Daoy (cell line): Measurements from ENCODE around the gene STAT5B. TPM values are rescaled to one million over a fixed set of nuclear protein-coding genes. Genes with fewer than 3 reads are reported as not detected.
"Not testable (repeated sequence)": the region's sequence is repeated elsewhere in the genome, so short reads cannot be mapped to it uniquely, and the experiment has no call there.

Experiments
- DNase-seq: peaks from one replicate; pipeline ENCODE4 v3.0.0-alpha.2; 2015; ENCODE audit warnings: low read depth
- total RNA-seq: library from RNA; depleted of rRNA; stranded (reverse); fragments of >200 nt; shearing (Covaris generic); gene quantifications from 2 replicates; pipeline ENCODE4 v1.2.3, GENCODE V29; 2014; rRNA removed

Gene STAT5B
- 18.6 and 27.1 TPM in 2 replicates for total RNA-seq

DNA sequence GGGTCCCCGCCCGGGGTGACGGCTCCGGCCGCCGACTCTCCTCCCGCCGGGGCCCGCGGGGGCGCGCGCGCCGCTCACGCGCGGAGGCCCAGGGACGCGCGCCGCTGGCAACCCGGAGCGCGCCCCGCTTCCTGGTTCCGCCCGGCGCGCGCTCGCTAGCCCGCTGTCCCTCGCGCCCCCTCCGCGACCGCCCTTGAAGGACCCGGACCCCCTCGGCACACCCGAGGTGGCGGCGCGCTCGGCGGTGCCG lies at the start of gene STAT5B:
TSS of gene STAT5B (minus strand) at position 33 of the 250 bp plus-strand sequence. CDS start 44,264 bp downstream, outside the sequence.
- DNase-seq: peak; percentile 75

DNA sequence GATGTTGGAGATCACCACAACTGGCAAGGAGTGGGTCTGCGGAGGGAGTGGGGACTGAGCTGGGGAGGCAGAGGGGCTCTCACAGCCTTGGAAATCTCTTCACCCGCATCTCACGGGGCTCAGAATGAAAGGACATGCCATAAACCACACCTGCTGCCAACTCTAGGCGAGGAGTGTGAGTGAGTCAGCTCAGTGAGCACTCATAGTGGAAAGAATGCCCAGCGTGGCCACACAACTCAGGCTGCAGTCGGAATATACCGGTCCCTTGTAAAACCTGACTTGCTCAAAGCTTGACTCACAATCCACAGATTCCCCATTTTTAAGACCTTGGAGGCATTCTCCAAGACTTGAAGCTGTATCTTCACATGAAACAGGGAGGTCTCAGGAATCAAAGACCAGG lies 48.8 kb upstream of the STAT5B start:
- peak; percentile 89 for DNase-seq

DNA sequence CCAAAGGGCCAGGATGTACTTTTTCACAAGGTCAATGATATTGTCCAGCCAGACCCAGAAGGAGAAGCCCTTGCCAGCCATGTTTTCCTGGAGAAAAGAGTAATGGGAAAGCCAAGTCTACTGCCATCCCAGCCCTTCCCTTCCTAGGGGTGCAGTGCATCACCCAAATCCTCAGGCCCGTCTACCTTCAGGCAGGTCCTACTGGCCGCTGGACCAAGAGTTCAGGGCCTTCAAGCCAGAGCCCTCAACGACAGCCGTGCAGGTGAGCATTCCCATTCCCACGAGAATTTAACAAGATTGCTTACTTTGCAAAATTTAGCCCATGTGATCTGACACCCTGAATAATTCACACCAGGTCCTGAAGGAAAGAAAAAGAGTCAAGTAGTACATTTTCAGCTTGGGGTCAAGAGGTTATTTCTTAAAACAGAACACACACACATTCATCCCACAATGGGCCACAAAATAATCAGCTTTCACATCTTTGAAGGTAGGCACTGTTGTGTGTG lies 47.1 kb upstream of the STAT5B start:
- DNase-seq: no peak

DNA sequence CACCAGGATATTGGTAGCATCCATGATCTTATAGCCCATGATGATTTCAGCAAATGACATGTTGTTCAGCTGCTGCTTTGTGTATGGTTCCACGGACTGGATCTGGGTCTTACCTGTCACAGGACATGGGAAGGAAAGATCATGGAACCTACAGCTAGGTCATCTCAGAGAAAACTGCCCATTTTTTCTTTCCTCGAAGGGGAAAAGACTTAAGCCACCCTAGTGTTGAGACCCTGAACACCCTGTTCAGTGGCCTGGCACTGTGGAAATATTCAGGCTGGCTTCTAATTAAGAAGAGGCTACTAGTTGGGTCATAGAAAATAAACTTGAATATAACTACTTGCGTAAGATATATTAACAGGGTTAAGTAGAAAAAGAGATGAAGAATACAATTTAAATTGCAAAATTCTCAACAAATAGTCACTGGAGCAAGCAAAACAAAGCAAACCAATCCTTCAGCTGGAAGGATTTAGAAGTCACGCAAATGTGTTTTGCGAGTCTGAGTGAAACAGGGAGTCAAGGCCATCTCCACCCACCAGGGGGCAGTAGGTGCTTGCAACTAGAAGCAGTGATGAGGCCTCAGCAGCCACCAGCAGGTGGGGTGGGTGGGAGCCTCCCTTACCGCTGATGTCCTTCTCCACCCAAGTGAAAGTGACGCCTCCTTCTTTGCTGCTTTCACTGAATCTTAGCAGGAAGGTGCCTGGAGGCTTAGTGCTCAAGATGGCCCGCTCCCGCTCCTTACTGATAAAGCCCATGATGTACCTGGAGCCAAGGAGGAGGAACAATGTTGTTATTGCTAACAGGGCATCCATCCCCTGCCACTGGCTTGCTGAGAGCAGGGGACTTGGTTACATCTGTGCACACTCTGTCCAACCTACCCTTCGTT lies 46.4 kb upstream of the STAT5B start:
- DNase-seq: peak; percentile 89

DNA sequence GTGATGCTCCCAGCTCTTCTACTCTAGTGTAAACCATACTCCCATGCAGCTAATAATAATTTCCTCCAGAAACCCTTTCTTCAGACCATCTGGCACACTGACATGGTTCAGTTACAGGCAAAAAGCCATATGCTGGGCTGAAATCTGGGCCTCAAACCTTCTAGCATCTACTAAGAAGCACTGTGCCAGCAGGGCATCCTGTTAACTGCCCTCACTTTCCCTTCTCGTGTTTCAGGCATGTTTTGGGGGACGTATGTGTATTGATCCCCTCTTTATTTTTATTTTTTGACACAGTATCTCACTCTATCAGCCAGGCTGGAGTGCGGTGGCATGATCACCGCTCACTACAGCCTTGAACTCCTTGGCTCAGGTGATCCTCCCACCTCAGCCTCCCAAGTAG lies 45.4 kb upstream of the STAT5B start:
- DNase-seq: no peak

DNA sequence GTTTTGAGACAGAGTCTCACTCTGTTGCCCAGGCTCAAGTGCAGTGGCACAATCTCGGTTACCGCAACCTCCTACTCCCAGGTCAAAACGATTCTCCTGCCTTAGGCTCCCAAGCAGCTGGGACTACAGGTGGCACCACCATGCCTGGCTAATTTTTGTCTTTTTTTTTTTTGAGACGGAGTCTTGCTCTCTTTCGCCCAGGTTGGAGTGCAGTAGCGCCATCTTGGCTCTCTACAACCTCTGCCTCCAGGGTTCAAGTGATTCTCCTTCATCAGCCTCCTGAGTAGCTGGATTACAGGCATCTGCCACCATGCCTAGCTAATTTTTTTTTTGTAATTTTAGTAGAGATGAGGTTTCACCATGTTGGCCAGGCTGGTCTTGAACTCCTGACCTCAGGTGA lies 41.8 kb upstream of the STAT5B start:
- not testable (repeated sequence) for DNase-seq

DNA sequence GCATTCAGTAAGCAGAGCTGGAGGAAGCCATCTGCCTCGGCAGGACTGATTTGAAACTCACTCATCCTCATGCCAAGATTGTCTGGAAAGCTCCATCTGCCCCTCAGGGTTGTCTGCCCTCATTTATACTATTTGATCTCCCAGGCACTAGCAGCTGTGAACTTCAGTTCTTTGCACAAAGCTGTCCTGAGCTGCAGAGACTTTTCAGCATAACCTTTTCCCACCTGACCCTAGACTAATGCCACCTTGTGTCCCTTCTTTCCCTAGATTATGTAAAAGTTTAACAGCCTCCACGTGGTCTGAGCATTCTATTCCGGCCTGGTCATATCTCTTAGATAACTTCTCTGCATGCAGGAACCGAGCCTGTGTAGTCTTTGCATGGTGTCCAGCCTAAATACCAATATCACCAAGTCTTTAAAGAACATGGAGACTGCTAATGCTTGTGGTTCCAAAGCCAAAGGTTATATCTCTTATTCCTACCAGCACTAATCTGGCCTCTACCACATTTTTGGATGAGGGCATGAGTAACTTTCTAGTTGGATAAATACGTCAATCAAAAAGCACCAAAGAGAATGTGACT lies 41.2 kb upstream of the STAT5B start:
- DNase-seq: no peak

DNA sequence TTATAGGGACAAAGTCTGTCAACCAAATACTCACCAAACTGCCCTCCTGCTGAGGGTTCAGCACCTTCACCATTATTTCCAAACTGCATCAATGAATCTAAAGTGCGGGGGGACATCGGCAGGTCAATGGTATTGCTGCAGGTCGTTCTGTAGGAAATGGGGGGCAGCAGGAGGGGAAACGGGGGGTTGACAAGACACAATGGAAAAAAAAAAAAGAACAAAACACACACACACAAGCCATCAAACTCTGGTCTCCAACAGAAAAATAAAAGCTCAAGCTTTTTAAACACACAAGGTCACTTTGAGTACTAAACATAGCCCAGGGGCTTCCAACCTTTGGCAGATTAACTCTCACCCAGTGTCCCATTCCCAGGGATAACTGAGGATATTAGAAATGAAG lies 40.6 kb upstream of the STAT5B start:
- no peak for DNase-seq

DNA sequence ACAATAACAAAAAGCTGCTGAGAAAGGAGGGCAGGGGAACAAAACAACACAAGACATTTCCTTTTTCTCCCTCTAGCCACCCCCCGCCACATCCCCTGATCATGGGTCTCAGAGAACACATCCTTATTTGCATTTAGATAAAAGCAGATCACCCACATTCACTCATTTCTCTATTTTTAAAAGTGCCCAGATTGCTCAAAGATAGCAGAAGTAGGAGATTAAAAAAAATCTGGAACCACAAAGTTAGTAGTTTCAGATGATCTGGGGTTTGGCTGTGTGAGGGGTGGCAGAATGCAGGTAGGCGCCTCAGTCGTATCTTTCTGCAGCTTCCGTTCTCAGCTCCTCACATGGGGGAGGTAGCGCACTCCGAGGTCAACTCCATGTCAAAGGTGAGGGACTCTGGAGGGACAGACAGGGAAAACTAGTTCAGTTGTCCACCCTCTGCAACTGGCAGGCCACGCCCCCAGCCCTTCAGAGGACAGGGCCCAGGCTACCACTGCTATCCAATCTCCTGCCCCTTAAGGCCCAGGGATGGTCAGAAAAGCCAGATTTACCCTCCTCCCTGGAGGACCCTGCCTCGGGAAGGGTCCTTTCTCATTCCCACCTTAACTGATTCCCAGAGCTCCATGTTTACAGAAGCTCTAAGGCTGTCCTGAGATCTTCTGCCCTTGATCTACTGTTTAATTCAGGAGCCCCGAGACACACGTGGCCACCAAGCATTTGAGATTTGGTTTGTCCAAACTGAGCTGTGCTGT lies 39.4 kb upstream of the STAT5B start:
- DNase-seq: no peak

DNA sequence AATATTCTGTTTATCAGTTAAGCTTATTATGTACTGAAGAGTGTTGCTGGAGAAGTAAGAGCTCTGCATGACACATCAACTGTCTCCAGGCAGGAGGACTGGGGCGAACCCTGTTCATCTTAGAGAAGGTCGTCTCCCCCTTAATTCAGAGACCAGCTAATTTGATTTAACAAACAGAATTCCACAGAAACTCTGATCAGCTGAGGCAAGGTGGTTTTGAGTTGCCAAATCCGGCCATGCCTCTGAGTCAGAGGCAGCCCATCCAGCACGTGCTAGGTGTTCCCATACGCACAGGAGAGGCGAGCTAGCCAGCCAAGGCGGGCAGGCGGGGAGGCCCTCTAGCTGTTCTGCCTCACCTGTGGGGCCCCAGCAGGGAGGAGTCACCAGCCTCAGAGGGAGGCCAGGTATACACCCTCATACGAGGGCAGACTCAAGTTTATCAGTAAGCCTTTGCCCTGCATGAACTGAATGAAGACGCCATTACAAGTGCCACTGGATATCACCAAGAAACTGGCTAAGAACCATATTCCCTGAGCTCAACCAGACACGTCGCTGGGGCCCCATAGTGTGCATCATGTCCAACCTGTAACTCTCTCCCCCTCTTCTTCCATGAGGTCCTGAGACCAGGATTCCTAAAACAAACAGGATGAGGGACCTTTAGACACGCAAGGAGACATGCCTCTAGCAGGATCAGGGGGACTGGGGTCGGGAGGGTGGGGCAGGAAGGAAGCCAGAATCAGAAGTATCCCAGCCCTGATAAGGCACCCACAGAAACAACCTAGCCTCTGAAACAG lies 37.8 kb upstream of the STAT5B start:
- DNase-seq: no peak

DNA sequence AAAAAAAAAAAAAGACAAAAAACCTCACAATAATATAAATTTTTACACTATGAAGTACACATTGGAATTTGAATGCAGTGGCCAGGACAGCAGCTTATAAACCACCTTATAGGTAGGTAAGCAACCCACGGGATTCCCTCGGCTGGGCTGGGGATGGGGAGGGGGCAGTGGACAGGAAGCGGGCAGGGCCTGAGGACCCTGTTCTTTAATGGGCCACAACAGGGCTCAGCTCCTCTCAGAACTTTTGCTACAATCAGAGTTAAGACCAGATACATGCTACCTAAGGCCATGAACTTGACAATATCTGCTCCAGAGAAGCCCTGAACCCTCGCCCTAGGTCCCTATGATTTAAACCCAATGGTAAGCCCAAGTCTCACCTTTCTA lies 37.2 kb upstream of the STAT5B start:
- no peak for DNase-seq

DNA sequence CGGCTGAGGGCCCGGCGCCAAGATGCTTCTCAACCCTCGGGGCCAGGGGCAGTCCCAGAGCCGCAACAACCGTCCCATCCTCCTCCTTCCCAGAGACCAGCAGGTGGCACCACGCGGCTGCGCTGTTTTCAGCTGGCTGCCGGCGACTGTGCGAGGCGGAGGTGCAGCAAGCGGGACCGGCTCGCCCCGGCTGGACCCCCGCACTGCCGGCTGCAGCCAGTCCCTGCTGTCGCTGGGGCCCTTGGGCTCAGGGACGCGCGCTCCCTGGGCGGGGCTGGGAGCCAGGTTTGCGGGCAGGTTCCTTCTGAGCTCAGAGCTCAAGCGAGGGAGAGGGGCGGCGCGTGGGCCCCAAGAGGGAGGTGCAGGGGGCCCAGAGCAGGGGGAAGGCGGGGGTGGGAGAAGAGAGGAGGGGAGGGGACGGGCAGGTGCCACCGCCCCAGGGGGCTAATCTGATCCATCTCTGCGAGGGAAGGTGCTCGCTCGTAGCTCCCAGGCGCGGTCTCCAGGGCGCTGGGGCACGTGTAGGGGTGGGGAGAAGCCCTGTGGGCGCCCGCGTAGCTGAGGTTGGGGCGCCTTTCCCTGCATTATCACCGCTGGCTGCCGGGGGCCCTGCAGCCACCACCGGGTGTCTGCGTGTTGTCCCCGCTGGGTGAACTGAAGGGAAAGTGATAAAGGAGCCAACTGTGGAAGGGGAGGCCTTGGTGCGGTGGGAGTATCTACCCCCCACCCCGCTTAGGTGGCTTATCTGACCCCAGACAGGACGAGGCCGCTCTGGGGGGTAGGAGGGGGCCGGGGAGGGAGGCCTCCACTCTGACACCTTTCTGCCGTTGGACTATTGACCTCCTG lies 36.3 kb upstream of the STAT5B start:
- peak; percentile 82 for DNase-seq

DNA sequence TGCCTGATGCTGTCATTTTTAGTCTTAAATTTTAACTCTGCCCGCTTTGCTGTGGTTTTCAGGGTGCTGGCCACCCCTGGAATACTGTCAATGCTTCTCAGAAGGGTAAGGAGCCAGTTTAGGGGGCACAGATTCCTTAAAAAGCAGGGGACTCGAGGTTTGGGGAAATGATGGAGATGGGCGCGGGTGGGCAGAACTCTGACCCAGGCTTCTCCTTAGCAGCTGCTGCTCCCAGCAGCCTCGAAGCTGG lies 35.8 kb upstream of the STAT5B start:
- no peak for DNase-seq

DNA sequence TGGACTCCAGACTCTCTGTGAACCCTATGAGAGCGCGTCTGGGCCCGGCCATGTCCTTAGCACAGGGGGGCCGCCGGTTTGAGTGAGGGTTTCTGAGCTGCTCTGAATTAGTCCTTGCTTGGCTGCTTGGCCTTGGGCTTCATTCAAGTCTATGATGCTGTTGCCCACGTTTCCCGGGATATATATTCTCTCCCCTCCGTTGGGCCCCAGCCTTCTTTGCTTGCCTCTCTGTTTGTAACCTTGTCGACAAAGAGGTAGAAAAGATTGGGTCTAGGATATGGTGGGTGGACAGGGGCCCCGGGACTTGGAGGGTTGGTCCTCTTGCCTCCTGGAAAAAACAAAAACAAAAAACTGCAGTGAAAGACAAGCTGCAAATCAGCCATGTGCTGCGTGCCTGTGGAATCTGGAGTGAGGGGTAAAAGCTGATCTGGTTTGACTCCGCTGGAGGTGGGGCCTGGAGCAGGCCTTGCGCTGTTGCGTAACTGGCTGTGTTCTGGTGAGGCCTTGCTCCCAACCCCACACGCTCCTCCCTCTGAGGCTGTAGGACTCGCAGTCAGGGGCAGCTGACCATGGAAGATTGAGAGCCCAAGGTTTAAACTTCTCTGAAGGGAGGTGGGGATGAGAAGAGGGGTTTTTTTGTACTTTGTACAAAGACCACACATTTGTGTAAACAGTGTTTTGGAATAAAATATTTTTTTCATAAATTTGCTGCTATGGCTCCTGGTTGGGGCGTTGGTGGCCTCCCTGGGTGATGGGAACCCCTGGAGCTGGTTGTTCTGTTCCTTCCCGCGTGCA lies 35.2 kb upstream of the STAT5B start:
- DNase-seq: no peak

DNA sequence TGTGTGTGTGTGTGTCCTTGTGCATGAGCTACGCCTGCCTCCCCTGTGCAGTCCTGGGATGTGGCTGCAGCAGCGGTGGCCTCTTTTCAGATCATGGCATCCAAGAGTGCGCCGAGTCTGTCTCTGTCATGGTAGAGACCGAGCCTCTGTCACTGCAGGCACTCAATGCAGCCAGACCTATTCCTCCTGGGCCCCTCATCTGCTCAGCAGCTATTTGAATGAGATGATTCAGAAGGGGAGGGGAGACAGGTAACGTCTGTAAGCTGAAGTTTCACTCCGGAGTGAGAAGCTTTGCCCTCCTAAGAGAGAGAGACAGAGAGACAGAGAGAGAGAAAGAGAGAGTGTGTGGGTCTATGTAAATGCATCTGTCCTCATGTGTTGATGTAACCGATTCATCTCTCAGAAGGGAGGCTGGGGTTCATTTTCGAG lies 34.6 kb upstream of the STAT5B start:
- DNase-seq: no peak

DNA sequence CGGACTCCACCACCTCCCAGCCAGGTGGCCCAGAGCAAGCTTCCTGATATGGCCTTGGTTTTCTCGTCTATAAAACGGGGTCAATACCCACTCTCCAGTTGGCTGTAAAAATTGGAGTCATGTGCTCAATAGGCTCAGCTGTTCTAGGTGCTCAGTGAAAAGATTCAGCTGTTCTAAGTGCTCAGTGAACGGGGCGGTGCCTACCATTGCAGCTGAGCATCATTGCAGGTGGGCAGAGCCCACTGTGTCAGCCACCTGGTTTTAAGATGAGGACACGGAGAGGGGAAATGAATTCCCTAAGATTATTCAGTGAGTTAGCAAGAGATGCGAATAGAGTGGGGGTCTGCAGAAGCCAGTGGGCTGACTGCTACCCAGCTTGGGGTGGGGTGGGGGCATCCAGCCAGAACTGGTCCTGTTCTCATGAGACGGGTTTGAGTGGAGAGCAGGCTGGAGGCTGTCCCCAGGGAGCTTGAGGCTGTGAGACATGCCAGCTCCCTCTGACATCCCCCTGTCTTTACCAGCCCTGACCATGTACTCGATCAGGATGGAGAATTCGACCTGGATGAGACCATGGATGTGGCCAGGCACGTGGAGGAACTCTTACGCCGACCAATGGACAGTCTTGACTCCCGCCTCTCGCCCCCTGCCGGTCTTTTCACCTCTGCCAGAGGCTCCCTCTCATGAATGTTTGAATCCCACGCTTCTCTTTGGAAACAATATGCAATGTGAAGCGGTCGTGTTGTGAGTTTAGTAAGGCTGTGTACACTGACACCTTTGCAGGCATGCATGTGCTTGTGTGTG lies 34.0 kb upstream of the STAT5B start:
- no peak for DNase-seq

DNA sequence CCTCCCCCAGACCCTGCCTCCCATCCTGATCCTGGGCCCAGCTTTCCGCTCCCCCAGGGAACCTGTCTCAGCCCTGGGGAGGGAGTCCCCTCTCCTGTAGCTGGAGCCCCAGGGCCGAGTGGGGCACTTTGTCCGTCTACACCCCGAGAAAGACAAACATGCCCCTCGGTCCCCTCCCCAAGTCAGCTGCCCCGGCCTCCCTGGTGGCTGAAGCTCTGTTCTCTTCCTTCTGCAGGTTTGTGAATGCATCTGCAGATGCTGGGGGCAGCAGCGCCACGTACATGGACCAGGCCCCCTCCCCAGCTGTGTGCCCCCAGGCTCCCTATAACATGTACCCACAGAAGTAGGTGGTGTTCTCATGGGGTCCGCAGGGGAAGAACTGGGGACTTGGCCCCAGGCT lies 33.0 kb upstream of the STAT5B start:
- DNase-seq: no peak

DNA sequence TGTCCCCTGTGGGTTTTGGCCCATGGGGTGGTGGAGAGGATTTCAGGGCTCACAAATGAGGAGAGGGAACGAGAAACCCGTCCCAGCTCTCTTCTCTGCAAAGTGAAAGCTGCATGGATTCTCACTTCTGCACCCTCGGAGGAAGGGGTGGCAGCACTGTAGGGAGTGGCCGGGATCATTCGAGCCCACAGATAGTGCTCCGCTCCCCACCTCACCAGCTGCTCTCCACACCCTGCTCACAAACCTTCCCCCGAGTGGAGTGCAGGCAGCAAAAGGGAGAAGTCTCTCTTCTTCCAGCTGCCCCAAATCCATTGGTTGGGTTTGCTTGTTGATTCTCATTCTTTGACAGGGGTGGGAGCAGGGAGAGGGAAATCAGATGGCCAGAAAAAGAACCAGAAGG lies 32.3 kb upstream of the STAT5B start:
- DNase-seq: no peak

DNA sequence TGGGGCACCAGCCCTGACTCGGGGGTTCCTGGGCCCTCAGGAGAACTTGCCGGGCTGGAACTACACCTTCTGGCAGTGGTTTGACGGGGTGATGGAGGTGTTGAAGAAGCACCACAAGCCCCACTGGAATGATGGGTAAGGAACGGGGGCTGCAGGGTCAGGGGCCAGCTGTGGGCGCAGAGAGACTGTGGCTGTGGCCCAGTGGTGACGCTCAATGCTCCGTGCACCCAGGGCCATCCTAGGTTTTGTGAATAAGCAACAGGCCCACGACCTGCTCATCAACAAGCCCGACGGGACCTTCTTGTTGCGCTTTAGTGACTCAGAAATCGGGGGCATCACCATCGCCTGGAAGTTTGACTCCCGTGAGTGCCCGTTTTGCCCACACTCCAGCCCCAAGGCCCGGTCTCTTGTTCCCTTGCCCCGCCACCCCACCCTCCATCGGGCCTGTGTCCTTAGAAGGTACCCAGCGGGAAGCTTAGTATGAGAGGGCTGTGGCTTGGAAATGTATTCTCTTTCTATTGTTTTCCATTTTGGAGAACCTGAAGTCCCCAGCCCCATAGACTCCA lies 31.3 kb upstream of the STAT5B start:
- no peak for DNase-seq

DNA sequence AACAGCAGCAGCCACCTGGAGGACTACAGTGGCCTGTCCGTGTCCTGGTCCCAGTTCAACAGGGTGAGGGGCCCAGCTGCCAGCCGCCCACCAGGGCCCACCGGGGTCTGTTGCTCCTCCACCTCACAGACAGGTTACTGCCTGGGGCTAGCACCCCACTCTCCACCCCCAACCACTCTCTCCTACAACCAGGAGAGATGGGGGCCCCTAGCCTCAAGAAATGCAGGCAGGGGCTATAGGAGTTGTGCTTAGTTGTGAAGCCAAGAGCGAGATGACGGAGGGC lies 30.1 kb upstream of the STAT5B start:
- no peak for DNase-seq
